ENCODE measurements around the gene PXDN.
"Not testable (repeated sequence)": the region's sequence is repeated elsewhere in the genome, so short reads cannot be mapped to it uniquely, and the experiment has no call there.

Gene PXDN

DNA sequence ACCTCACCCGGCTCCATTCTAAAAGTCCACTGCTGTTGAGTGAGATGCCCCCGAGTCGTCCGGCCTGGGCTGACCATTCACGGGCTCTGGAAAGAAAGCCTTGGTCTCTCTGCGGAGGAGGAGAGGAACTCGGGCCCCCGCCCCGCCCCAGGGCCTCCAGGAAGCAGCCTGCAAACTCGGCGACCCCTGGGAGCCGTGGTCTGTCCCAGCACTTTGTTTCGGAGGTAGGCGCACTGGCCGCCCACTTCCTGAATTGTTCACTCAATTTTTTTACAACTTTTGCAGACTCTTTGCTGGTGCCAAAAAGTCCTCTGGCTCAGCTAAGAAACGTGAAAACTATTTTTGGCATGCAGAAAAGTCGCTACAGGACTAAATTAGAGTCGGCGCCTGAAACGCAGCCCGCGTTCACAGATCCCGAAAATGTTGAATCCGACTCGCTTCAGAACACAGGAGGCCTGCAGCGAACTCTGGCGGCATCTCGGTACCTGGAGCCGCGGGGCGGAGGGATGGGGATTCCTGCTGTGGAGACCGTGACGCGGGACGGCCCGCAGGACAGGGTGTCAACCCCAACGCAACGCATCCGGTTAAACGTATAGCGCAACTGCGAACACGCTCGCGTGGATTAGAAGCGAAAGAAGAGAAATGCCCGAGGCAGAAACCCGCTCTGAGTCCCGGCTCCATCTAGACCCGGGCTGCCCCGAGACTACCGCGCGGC lies 1.5 kb downstream of the PXDN start:
- DNase-seq (ENCODE audit: low read depth in 3 of 3, low spot score in 1 of 3), result no peak

DNA sequence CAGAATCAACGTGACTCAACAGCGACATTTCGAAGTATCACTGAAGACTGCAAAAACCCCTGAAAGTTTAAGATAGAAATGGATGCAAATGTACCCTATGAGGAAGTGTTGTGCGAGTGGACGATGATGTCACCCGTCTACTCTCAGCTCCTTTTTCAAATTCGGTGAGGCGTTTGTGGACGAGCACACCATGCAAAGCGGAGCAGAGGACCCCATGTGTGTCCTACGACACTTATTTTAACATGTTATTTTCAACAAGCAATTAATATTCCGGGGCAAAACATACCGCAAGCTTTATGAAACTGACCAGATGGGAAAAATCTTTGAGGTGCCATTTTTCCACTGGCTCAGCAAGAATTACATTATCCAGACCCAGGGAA lies 2.0 kb downstream of the PXDN start:
- no peak for DNase-seq (ENCODE audit: low read depth in 3 of 3, low spot score in 1 of 3)

- no peak for DNase-seq (ENCODE audit: low read depth in 3 of 3, low spot score in 1 of 3)
Observed at GRCh38 chr2:1741851-1742250, 2.5 kb downstream of the PXDN start.

DNA sequence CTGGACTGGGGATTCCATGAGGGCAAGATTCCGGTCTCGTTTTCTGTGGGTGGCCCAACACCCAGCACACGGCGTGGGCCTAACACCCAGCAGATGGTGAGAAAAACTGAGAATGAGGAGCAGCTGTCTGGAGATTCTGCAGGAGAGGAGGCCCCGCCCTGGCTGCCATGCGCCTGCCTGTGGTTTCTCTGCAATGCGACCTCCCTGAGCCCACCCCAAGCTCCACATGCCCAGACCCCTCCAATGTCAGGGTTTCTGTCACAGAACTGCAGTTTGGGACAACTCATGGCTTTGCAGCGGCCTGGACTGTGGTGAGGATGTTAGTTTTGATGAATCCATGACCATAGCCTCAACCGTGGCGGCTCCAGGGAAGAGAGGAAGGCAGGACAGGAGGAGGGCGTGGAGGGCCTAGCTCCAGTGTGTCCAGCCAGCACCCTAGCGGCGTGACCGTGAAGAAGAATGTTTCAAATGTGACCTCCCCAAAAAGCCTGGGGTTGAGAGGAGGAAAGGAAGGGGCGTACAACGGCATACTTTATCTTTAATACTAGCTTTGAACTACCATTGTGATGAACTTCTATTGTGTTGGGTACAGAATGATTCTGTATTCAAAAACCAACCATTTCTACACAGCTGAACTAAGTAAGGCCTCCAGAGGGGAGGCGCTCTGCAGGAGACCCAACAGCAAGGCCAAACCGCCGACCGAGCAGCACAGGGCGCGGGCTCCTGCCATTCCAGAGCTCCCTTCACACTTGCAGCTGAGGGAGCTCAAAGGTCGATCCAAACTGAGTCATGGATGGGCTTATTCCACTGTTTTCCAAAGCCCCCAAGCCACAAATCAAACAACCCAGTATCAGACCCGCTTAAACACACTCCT lies 3.4 kb downstream of the PXDN start:
- DNase-seq (ENCODE audit: low read depth in 3 of 3, low spot score in 1 of 3), result no peak

DNA sequence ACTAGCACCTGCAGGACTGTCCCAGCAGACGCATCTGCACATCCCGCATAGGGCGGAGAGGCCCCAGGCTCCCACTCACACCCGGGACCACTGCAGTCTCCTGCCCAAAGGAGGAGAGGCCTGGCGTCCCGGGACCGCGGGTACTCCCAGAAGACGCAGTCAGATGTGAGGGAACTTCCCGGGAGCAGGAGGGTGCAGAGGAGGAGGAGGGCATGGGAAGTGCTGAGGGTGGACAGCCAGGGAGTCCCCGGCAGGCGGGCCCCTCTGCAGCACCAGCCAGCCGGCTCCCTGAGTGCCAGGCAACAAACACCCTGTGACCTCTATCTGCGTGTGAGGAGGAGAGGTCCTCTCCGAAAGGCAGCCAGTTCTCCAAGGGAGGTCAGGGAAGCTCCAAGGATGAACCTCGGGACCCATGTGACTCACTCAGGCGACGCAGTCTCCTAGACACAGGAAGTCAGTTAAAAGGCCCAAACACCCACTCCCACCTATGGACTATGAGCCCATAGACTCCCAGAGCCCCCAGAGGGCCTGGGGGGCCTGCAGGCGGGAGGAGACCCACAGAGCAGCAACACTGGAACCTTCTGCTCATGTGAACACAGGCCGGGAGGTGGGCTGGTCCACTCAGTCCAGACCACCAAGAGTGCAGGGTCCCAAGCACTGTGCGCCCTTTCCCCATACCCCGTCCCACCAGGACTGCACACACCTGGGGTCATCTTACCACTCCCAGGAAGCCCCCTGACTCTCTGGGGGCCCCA lies 4.2 kb downstream of the PXDN start:
- no peak for DNase-seq (ENCODE audit: low read depth in 3 of 3, low spot score in 1 of 3)

DNA sequence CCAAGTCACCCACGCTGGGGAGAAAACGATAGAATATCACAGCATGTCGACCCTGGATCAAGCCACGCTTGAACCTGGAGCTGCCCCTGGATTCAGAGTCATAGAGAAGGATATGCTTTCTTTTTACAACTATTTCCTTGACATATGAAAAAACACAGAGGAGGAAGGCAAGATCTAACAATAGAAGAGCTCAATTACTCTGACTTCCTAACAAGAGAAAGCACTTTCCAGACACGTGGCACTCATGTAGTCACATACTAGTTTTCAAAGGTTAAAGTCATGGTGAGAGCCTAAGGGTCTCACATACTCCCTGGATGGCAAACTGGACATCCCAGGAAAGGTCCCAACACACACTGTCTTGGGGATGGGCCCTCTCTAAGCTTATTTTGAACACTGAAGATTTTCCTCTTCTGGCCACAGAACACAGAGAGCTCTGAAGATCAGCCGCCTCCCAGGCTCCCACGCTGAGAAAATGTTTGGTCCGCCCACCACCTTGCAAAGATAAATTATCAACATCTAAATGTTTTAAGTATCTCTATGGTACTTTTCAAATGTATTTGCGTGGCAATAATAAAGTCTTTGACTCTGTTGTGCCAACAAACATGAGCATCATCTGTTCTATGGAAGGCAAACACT lies 4.9 kb downstream of the PXDN start:
- no peak for DNase-seq (ENCODE audit: low read depth in 3 of 3, low spot score in 1 of 3)

DNA sequence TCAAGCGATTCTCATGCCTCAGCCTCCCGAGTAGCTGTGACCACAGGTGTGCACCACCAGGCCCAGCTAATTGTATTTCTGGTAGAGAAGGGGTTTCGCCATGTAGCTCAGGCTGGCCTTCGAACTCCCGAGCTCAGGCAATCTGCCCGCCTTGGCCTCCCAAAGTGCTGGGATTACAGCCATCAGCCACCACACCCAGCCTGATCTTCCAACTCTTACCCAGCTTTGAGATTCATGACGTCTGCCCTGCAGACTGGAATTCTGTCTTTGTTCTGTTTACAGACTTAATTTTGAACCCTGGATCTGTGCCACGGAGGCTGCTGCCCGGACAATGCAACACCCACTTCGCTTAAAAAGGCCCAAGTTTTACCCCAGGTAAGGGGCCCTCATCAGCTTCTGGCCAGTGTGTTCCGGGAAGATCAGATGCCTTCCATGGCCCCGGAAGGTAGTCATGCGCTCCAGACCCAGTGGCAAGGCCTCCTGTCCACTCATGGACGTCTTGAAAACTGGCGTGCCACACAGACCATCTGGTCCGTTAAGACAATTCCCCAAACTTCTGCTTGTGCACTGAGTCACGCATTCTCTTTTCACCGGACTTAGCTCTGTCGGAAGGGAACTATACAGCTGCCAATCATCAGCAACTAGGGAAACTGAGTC lies 5.5 kb downstream of the PXDN start:
- no peak for DNase-seq (ENCODE audit: low read depth in 3 of 3, low spot score in 1 of 3)

GRCh38 chr2:1738163-1738562 lies 6.2 kb downstream of the PXDN start:
- DNase-seq (ENCODE audit: low read depth in 3 of 3, low spot score in 1 of 3), result no peak

- no peak for DNase-seq (ENCODE audit: low read depth in 3 of 3, low spot score in 1 of 3)
Observed at GRCh38 chr2:1736997-1737480, 7.3 kb downstream of the PXDN start.

GRCh38 chr2:1736045-1736444 lies 8.3 kb downstream of the PXDN start:
- no peak for DNase-seq (ENCODE audit: low read depth in 3 of 3, low spot score in 1 of 3)

- not testable (repeated sequence) for DNase-seq (ENCODE audit: low read depth in 3 of 3, low spot score in 1 of 3)
Observed at GRCh38 chr2:1733298-1733697, 11.0 kb downstream of the PXDN start.

DNA sequence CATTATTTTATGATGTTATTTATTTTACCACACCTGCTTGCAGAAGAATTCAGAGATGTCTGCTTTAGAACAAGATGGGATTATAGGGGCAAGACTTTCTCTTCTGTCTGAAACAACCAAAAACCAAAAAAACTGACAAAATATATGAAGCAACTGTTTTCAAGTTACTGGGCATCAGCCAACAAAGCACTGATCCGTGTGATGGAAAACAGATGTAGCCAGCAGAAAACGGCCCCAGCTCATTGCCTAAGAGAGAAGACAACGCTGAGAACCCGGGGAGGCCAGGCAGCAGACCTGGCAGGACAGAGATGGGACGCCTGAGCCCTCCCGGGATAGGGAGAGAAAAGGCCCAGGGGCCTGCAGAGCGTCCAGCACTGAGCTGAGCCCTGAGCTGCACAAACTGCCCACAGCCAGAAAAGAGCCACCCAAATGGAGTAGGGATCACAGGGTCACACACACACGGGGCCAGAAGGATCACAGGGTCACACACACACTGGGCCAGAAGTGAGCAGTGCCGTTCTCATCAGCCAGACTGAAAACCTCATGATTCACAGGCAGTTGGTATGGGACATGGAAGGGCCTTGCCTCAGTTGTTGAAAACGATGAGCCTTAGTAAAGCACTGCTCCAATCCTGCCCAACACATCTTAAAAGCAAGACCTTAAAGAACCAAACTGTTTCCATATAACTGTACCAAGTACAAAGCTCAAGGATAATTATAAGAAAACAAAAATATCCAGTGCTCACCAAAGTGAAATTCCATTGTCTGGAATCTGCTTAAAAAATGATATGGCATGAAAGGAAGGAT lies 12.1 kb downstream of the PXDN start:
- DNase-seq (ENCODE audit: low read depth in 3 of 3, low spot score in 1 of 3), result no peak

DNA sequence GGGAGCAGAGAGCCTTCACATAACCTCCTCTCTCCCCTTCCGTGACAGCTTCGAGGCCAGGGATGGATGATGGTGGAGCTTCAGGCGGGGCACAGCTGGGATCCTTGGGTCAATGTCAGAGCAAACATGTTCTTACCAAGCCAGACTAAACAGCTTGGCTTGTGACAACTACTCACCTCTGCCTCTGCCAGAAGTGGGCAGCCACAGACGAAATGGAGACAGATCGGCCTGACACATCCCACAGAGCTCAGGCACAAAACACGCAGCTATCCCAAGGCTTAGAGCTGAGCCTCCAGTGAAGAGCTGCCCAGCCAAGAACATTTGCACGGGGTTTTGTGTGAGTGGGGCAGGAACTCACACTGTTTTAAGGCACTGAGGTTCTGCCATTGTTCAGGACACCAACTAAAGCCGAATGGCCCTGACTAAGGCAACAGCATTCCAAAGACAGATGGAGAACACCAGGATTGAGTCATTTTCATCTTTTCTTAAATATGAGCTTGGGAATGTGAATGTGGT lies 12.8 kb downstream of the PXDN start:
- no peak for DNase-seq (ENCODE audit: low read depth in 3 of 3, low spot score in 1 of 3)

DNA sequence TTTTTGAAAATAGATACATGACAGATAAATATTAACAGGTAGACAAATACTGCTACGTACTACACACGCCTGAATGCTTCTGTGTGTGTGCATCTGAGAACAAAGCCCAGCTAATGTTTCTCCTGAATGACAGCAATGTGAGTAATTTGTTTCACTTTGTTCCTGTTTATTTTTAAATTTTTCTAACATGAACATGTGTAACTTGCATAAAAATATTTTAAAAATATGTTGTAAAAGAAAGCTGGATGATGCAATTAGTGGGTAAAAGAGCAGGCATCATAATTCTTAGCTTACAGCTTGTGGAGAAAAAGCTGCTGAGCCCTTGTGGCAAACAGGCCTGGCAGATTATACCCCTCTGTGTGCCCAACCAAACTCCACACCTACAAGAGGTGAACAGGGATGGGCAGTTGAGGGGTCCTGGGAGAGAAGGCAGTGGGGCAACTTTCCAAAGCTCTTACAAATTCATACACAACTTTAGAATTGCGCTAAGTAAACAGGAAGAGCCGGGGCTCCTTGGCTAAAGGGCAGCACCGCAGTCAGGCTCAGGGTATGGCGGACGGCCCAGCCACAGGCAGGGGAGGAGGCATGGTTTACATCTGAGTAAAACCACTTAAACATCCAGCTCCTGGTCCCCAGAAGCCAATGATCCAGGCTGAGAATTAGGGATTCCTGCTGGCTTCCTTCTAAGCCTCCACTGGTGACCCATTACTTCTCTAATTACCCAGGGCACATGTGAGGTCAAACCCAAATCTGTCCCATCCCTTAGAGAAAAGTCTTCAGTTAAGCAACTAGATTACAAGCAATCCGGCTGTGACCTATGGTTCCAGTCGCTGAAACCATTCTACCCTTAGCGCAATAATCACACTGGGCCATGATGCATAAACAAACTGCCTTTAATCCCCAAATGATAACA lies 14.0 kb downstream of the PXDN start:
- no peak for DNase-seq (ENCODE audit: low read depth in 3 of 3, low spot score in 1 of 3)

- no peak for DNase-seq (ENCODE audit: low read depth in 3 of 3, low spot score in 1 of 3)
Observed at GRCh38 chr2:1729242-1729641, 15.1 kb downstream of the PXDN start.

GRCh38 chr2:1728821-1729220 lies 15.5 kb downstream of the PXDN start:
- no peak for DNase-seq (ENCODE audit: low read depth in 3 of 3, low spot score in 1 of 3)

- DNase-seq (ENCODE audit: low read depth in 3 of 3, low spot score in 1 of 3), result no peak
Observed at GRCh38 chr2:1727796-1728474, 16.4 kb downstream of the PXDN start.
